ENCODE data around the gene SALL3.

DNA sequence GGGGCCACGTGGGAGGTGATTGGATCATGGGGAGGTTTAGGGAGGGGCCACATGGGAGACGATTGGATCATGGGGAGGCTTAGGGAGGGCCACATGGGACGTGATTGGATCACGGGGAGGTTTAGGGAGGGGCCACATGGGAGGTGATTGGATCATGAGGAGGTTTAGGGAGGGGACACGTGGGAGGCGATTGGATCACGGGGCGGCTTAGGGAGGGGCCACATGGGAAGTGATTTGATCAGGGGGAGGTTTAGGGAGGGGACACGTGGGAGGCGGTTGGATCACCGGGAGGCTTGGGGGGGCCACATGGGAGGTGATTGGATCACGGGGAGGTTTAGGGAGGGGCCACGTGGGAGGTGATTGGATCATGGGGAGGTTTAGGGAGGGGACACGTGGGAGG is 22.5 kb upstream of the SALL3 start:
- TF ChIP-seq REST (tag by site-specific recombination; IDR thresholded peaks at IDR 0.05), result no peak
- TF ChIP-seq, protein P1, sequence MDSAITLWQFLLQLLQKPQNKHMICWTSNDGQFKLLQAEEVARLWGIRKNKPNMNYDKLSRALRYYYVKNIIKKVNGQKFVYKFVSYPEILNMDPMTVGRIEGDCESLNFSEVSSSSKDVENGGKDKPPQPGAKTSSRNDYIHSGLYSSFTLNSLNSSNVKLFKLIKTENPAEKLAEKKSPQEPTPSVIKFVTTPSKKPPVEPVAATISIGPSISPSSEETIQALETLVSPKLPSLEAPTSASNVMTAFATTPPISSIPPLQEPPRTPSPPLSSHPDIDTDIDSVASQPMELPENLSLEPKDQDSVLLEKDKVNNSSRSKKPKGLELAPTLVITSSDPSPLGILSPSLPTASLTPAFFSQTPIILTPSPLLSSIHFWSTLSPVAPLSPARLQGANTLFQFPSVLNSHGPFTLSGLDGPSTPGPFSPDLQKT (IDR thresholded peaks at IDR 0.05; ENCODE audit: borderline replicate concordance, low read depth, low read length), result no peak
- no peak for TF ChIP-seq CTCF (tag by site-specific recombination; IDR thresholded peaks at IDR 0.05)
- no peak for TF ChIP-seq PRDM10 (tag by site-specific recombination; IDR thresholded peaks at IDR 0.05)
- TF ChIP-seq ZNF221 (tag by site-specific recombination; IDR thresholded peaks at IDR 0.05; ENCODE audit: borderline replicate concordance), result no peak
